H1 (cell line): Measurements from ENCODE around the gene NDEL1. TPM values are rescaled to one million over a fixed set of nuclear protein-coding genes. Genes with fewer than 3 reads are reported as not detected.

Source experiments
- CTCF ChIA-PET: fragments of 300-600 bp; sonication (Branson Sonifier 250); formaldehyde crosslinking; loops from one replicate; lab custom pipeline; 2021; ENCODE audit not compliant: partially characterized antibody; lab: Charles Lee
- POLR2A ChIA-PET: fragments of 300-600 bp; sonication (Branson Sonifier 250); formaldehyde crosslinking; loops from one replicate; lab custom pipeline; 2021; ENCODE audit warnings: inconsistent platforms; ENCODE audit not compliant: partially characterized antibody; lab: Charles Lee
- DNase-seq, 2 experiments: peaks; one replicate each; pipeline versions ENCODE4 v3.0.0 to v3.0.0-alpha.2; 2010 to 2022; ENCODE audit warnings: low spot score in 2 of 2, low read depth in 1 of 2, mixed read lengths in 1 of 2
- FAIRE-seq: peaks from 2 replicates; lab custom pipeline; 2011; peaks lifted over from hg19 to GRCh38; lab: Jason Lieb, UNC
- H2AFZ ChIP-seq: 2 replicates; pipeline ENCODE4 v1.8.1; 2012; ENCODE audit warnings: low read length, inconsistent platforms
- H2AK5ac ChIP-seq: 2 replicates; pipeline ENCODE4 v1.6.1; 2013; ENCODE audit warnings: low read depth, low read length
- H2BK120ac ChIP-seq: replicated peaks from 2 replicates; pipeline ENCODE3; 2013; ENCODE audit warnings: low read depth, low read length, inconsistent platforms
- H2BK12ac ChIP-seq: 2 replicates; pipeline ENCODE4 v1.6.1; 2013; ENCODE audit warnings: low read depth, low read length
- H2BK15ac ChIP-seq: 2 replicates; pipeline ENCODE4 v1.6.1; 2013; ENCODE audit warnings: low read length
- H2BK20ac ChIP-seq: 2 replicates; pipeline ENCODE4 v1.6.1; 2013; ENCODE audit warnings: low read length
- H2BK5ac ChIP-seq: 2 replicates; pipeline ENCODE4 v1.6.1; 2013; ENCODE audit warnings: low read depth, low read length
- H3K14ac ChIP-seq: 2 replicates; pipeline ENCODE4 v1.6.1; 2013; ENCODE audit warnings: inconsistent platforms; ENCODE audit not compliant: insufficient read length
- H3K18ac ChIP-seq: 2 replicates; pipeline ENCODE4 v1.6.1; 2013; ENCODE audit warnings: low read length; ENCODE audit errors: extremely low read depth
- H3K23ac ChIP-seq: 2 replicates; pipeline ENCODE4 v1.6.1; 2013; ENCODE audit warnings: inconsistent platforms; ENCODE audit not compliant: insufficient read length
- H3K23me2 ChIP-seq: 2 replicates; pipeline ENCODE4 v1.6.1; 2013; ENCODE audit warnings: low read depth, low read length
- H3K27ac ChIP-seq: 2 replicates; pipeline ENCODE4 v1.6.1; 2011; ENCODE audit warnings: low read depth, low read length, inconsistent platforms
- H3K27me3 ChIP-seq, 4 experiments: replicated peaks in 1 of 4; 1 replicate in 1 of 4; 2 replicates in 3 of 4; pipeline versions ENCODE4 v1.6.1 to v1.8.1; 2011 to 2013; ENCODE audit warnings: low read length in 3 of 4, mild to moderate bottlenecking in 3 of 4, inconsistent platforms in 2 of 4, mixed read lengths in 2 of 4, moderate library complexity in 1 of 4; ENCODE audit not compliant: control insufficient read depth in 3 of 4, insufficient read depth in 3 of 4; ENCODE audit errors: extremely low read depth in 1 of 4
- H3K36me3 ChIP-seq, 4 experiments: 2 replicates each; pipeline versions ENCODE4 v1.6.1 to v1.8.1; 2011 to 2013; ENCODE audit warnings: mild to moderate bottlenecking in 4 of 4, low read length in 3 of 4, moderate library complexity in 2 of 4, control low read depth in 1 of 4, inconsistent platforms in 1 of 4; ENCODE audit not compliant: insufficient read depth in 4 of 4, control insufficient read depth in 2 of 4
- H3K4ac ChIP-seq: replicated peaks from 2 replicates; pipeline ENCODE3; 2013; ENCODE audit warnings: low read length, low read depth, mixed read lengths, inconsistent platforms; ENCODE audit not compliant: insufficient read length
- H3K4me1 ChIP-seq, 4 experiments: replicated peaks in 1 of 4; 1 replicate in 1 of 4; 2 replicates in 3 of 4; pipeline versions ENCODE4 v1.6.1 to v1.8.1; 2011 to 2013; ENCODE audit warnings: low read length in 3 of 4, inconsistent platforms in 2 of 4, mixed read lengths in 1 of 4; ENCODE audit not compliant: insufficient read depth in 4 of 4, control insufficient read depth in 3 of 4
- H3K4me2 ChIP-seq, 2 experiments: 2 replicates each; pipeline versions ENCODE4 v1.6.1 to v1.8.1; 2011 to 2013; ENCODE audit warnings: low read depth in 2 of 2, low read length in 2 of 2, control low read depth in 1 of 2, inconsistent platforms in 1 of 2, mild to moderate bottlenecking in 1 of 2; ENCODE audit not compliant: insufficient read depth in 1 of 2
- H3K4me3 ChIP-seq, 4 experiments: fragments of 200-600, 300-600 bp in 1 of 4; sonication (generic), shearing (Covaris generic), sonication (Bioruptor Twin) in 1 of 4; 2 replicates each; pipeline versions ENCODE4 v1.5.1 to v1.8.1; 2011 to 2016; ENCODE audit warnings: low read length in 4 of 4, low read depth in 3 of 4, control low read depth in 2 of 4, inconsistent platforms in 2 of 4, mild to moderate bottlenecking in 2 of 4, mixed read lengths in 1 of 4, moderate library complexity in 1 of 4; ENCODE audit not compliant: insufficient read depth in 2 of 4; ENCODE audit errors: extremely low read depth in 1 of 4
- H3K56ac ChIP-seq: replicated peaks from 2 replicates; pipeline ENCODE3; 2013; ENCODE audit warnings: low read depth, mild to moderate bottlenecking, mixed read lengths, low read length, inconsistent platforms; ENCODE audit not compliant: insufficient read length
- H3K79me1 ChIP-seq: 2 replicates; pipeline ENCODE4 v1.6.1; 2013; ENCODE audit warnings: low read depth, low read length, control low read depth
- H3K79me2 ChIP-seq, 2 experiments: 2 replicates each; pipeline versions ENCODE4 v1.6.1 to v1.8.1; 2012 to 2013; ENCODE audit warnings: low read length in 2 of 2, mild to moderate bottlenecking in 2 of 2, inconsistent platforms in 1 of 2; ENCODE audit not compliant: insufficient read depth in 2 of 2, control insufficient read depth in 1 of 2
- H3K9ac ChIP-seq, 4 experiments: replicated peaks in 1 of 4; 1 replicate in 1 of 4; 2 replicates in 3 of 4; pipeline versions ENCODE4 v1.6.1 to v1.8.1; 2011 to 2013; ENCODE audit warnings: low read depth in 3 of 4, low read length in 3 of 4, control low read depth in 2 of 4, mild to moderate bottlenecking in 2 of 4, moderate library complexity in 2 of 4, inconsistent platforms in 1 of 4; ENCODE audit errors: extremely low read depth in 1 of 4
- H3K9me3 ChIP-seq, 2 experiments: 2 replicates each; pipeline versions ENCODE4 v1.6.1 to v1.8.1; 2012 to 2013; ENCODE audit warnings: mild to moderate bottlenecking in 2 of 2, moderate library complexity in 2 of 2, control low read depth in 1 of 2, inconsistent platforms in 1 of 2, low read depth in 1 of 2, low read length in 1 of 2, mixed read lengths in 1 of 2; ENCODE audit not compliant: insufficient read depth in 2 of 2
- H4K20me1 ChIP-seq, 2 experiments: replicated peaks in 1 of 2; 2 replicates each; pipeline versions ENCODE3 to v1.8.1; 2011 to 2013; ENCODE audit warnings: inconsistent platforms in 2 of 2, low read length in 2 of 2, mild to moderate bottlenecking in 1 of 2; ENCODE audit not compliant: insufficient read depth in 2 of 2, control insufficient read depth in 1 of 2
- H4K5ac ChIP-seq: 2 replicates; pipeline ENCODE4 v1.6.1; 2013; ENCODE audit warnings: low read length, low read depth, mixed read lengths, inconsistent platforms; ENCODE audit not compliant: insufficient read length
- H4K8ac ChIP-seq: 2 replicates; pipeline ENCODE4 v1.8.0; 2013; ENCODE audit warnings: mild to moderate bottlenecking, moderate library complexity, low read length, inconsistent platforms; ENCODE audit not compliant: insufficient read depth; ENCODE audit errors: extremely low read depth
- H4K91ac ChIP-seq: replicated peaks from 2 replicates; pipeline ENCODE3; 2013; ENCODE audit warnings: low read length, mixed read lengths, inconsistent platforms; ENCODE audit not compliant: insufficient read length
- WGBS, 2 experiments: shearing (Covaris generic) in 1 of 2; methylation state at CpG; one replicate each; pipeline versions ENCODE4 v1.1.6 to v1.1.7; 2013 to 2015; ENCODE audit warnings: low lambda C conversion rate in 2 of 2, mixed read lengths in 2 of 2, inconsistent platforms in 1 of 2, low coverage in 1 of 2, missing lambda C conversion rate in 1 of 2; ENCODE audit not compliant: insufficient replicate concordance in 2 of 2, insufficient coverage in 1 of 2, insufficient read length in 1 of 2; ENCODE audit errors: extremely low coverage in 1 of 2, missing lambda C conversion rate in 1 of 2; 5-methylcytosine and 5-hydroxymethylcytosine counted together
- polyA plus RNA-seq, 7 experiments: library from polyadenylated mRNA; depleted of rRNA in 3 of 7; stranded (reverse) in 5 of 7; unstranded in 2 of 7; fragments of >200 nt in 5 of 7; fragments of 200-250 nt in 2 of 7; gene quantifications; 1 replicate in 5 of 7; 2 replicates in 1 of 7; 4 replicates in 1 of 7; pipeline versions ENCODE4 v1.2.1 to v1.2.3, GENCODE V29; 2011 to 2013; ENCODE audit warnings: missing spikeins in 2 of 7, mixed read lengths in 2 of 7
- total RNA-seq: library from RNA; stranded (reverse); fragmentation: NEBNext Ultra II Directional; extraction: Animal tissue kit (Norgen Biotek cat#: 25700); gene quantifications from 2 replicates; pipeline ENCODE4 v1.2.1, GENCODE V29; 2021

Gene NDEL1
- total and polyA plus RNA-seq, 2 of the 8 experiments (the other 6 are each of a cell fraction or from before 2014, with no cell fraction given) = 31.1 to 32.9 TPM

DNA sequence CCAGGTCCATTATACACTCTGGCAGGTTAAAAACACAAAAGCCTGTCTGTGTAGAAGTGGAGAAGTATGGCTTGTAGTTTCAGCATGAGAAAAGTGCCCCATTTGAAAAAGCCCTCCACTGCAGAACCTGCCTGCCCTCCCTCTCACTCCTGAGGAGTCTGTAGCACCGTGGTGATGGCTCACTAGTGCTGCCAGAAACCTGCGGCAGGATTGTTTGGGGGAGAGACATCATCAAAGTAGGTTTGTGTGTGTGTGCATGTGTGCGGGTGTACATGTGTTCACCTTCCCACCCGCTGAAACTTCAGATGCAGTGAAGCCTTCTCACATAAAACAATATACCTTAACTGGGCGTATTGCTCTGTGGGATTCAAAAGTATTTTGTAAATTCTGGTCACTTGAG is 26.9 kb downstream of the NDEL1 start:
- no peak overlapping the region for H3K23ac ChIP-seq
- H3K27ac ChIP-seq = no peak overlapping the region
- no peak overlapping the region for H3K4ac ChIP-seq
- no peak overlapping the region for H4K91ac ChIP-seq
- H4K5ac ChIP-seq = no peak overlapping the region
- H4K20me1 ChIP-seq = peaks cover 0 to 5% of the 10 kb centered on the region in 2 experiments
- H3K27me3 ChIP-seq = no peaks in the 10 kb centered on the region
- no peak overlapping the region for H3K4me3 ChIP-seq
- no peak overlapping the region for H3K14ac ChIP-seq
- H2AK5ac ChIP-seq = no peak overlapping the region
- no peak overlapping the region for H3K4me2 ChIP-seq
- H3K9me3 ChIP-seq = no peaks in the 10 kb centered on the region
- peaks cover 5 to 29% (median 12%) of the 10 kb centered on the region in 4 experiments; a peak in 7 of 8 replicates for H3K36me3 ChIP-seq
- no peak overlapping the region for H2BK12ac ChIP-seq
- no peaks in the 10 kb centered on the region; a peak in 1 of 4 replicates for H3K79me2 ChIP-seq
- H3K18ac ChIP-seq = no peak overlapping the region
- FAIRE-seq (no peak), DNase-seq (no peak)
- H4K8ac ChIP-seq = no peak overlapping the region
- no peak overlapping the region for H3K56ac ChIP-seq
- peaks cover 0 to 6% (median 0%) of the 10 kb centered on the region in 4 experiments; a peak in 1 of 7 replicates for H3K4me1 ChIP-seq
- no peak overlapping the region for H2BK5ac ChIP-seq
- WGBS, 2 experiments = 79% methylated on average over 5 of the region's 5 CpGs; no CpG with 5 or more reads in 1 of the 2 experiments
- H3K79me1 ChIP-seq = peaks cover 12% of the 10 kb centered on the region
- ChIA-PET POLR2A (interaction anchor here (0.7 kb wide), 1 partner anchor 60 kb away, joined by 3 read pairs; no protein-coding TSS in a partner anchor), CTCF (no interaction called here)
- H2AFZ ChIP-seq = no peak overlapping the region
- H2BK20ac ChIP-seq = no peak overlapping the region
- no peak overlapping the region for H2BK120ac ChIP-seq
- H3K23me2 ChIP-seq = no peaks in the 10 kb centered on the region
- H2BK15ac ChIP-seq = no peak overlapping the region
- no peak overlapping the region for H3K9ac ChIP-seq
